ENCODE results near the gene CHD5.

Gene CHD5

DNA sequence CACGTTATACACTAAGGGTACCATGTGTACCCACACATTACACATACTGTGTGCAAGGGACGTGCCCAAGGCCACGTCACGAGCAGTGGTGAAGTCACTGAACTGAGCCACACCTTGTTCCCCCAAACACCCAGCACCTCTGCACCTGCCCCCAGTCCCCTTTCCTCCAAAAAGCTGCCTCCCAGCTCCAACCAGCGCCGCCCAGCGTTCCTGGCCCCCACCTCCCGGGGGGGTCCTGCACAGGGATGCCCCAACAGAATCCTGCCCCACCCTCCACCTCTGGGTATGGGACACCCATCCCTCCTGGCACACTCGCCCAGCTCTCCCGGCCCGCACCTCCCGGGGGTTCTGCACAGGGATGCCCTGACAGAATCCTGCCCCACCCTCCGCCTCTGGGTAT, 54.1 kb downstream of the CHD5 start:
- Histone ChIP-seq H3K27me3 (replicated peaks; ENCODE audit: control insufficient read depth, insufficient read depth, low read length) (no peaks in the 10 kb centered on the region; the same call in 1 of the 2 replicates), H3K4me3 (replicated peaks; ENCODE audit: low read depth, low read length) (no peak overlapping the region), H3K36me3 (ENCODE audit: control insufficient read depth, insufficient read depth, low read length) (no peaks in the 10 kb centered on the region)
- no peak for DNase-seq (ENCODE audit: extremely low read depth, insufficient read length)
- TF ChIP-seq, protein P1, sequence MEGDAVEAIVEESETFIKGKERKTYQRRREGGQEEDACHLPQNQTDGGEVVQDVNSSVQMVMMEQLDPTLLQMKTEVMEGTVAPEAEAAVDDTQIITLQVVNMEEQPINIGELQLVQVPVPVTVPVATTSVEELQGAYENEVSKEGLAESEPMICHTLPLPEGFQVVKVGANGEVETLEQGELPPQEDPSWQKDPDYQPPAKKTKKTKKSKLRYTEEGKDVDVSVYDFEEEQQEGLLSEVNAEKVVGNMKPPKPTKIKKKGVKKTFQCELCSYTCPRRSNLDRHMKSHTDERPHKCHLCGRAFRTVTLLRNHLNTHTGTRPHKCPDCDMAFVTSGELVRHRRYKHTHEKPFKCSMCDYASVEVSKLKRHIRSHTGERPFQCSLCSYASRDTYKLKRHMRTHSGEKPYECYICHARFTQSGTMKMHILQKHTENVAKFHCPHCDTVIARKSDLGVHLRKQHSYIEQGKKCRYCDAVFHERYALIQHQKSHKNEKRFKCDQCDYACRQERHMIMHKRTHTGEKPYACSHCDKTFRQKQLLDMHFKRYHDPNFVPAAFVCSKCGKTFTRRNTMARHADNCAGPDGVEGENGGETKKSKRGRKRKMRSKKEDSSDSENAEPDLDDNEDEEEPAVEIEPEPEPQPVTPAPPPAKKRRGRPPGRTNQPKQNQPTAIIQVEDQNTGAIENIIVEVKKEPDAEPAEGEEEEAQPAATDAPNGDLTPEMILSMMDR (IDR thresholded peaks at IDR 0.05; ENCODE audit: insufficient read depth, low read length, poor library complexity, severe bottlenecking): no peak

DNA sequence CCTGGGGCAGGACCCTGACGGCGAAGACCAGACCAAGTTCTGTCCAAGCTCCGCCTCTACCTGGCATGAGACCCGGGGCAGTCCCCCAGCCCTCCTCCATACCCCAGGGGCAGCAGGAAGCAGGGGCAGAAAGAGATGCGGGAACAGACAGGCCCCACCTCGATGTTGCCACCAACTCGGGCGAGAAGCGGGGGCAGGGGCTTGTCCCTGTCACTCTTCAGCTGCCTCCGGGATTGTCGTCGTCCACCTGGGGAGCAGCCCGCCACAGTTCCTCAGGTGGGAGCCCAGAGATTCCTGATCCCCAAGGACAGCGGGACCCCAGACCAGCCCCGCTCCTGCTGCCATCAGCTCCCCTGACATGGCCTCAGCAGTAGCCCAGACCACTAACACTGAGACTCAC, 54.8 kb downstream of the CHD5 start:
- Histone ChIP-seq H3K27me3 (replicated peaks; ENCODE audit: control insufficient read depth, insufficient read depth, low read length) (no peaks in the 10 kb centered on the region; the same call in 1 of the 2 replicates), H3K36me3 (ENCODE audit: control insufficient read depth, insufficient read depth, low read length) (no peaks in the 10 kb centered on the region), H3K4me3 (replicated peaks; ENCODE audit: low read depth, low read length) (no peak overlapping the region)
- DNase-seq (ENCODE audit: extremely low read depth, insufficient read length): no peak
- TF ChIP-seq, protein P1 (IDR thresholded peaks at IDR 0.05; ENCODE audit: insufficient read depth, low read length, poor library complexity, severe bottlenecking): no peak

GRCh38 chr1:6124746-6125365, 55.3 kb downstream of the CHD5 start:
- TF ChIP-seq, protein P1 (IDR thresholded peaks at IDR 0.05; ENCODE audit: insufficient read depth, low read length, poor library complexity, severe bottlenecking): no peak
- Histone ChIP-seq H3K36me3 (ENCODE audit: control insufficient read depth, insufficient read depth, low read length) (no peaks in the 10 kb centered on the region), H3K27me3 (replicated peaks; ENCODE audit: control insufficient read depth, insufficient read depth, low read length) (no peaks in the 10 kb centered on the region; the same call in 1 of the 2 replicates), H3K4me3 (replicated peaks; ENCODE audit: low read depth, low read length) (no peak overlapping the region)
- DNase-seq (ENCODE audit: extremely low read depth, insufficient read length): no peak

DNA sequence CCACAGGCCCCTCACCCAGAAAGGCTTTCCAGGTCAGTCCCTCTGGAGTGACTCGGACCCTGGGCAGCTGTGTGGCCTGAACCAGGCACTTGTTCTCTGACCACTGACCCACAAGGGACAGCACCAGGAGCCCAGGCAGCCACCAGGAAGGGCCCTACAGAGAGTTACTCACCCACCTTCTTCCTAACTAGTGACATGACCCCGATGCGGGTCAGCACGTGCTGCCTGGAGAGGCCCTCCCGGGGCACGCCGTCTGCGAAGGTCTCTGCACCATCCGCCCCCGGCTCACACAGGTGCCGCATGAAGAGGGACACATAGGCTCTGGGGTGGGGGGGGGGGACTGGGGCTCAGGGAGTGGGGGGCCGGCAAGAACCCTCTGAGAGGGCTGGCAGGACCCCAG, 55.8 kb downstream of the CHD5 start:
- Histone ChIP-seq H3K4me3 (replicated peaks; ENCODE audit: low read depth, low read length) (no peak overlapping the region), H3K36me3 (ENCODE audit: control insufficient read depth, insufficient read depth, low read length) (no peaks in the 10 kb centered on the region), H3K27me3 (replicated peaks; ENCODE audit: control insufficient read depth, insufficient read depth, low read length) (no peaks in the 10 kb centered on the region; the same call in 1 of the 2 replicates)
- DNase-seq (ENCODE audit: extremely low read depth, insufficient read length): no peak
- TF ChIP-seq, protein P1 (IDR thresholded peaks at IDR 0.05; ENCODE audit: insufficient read depth, low read length, poor library complexity, severe bottlenecking): no peak

DNA sequence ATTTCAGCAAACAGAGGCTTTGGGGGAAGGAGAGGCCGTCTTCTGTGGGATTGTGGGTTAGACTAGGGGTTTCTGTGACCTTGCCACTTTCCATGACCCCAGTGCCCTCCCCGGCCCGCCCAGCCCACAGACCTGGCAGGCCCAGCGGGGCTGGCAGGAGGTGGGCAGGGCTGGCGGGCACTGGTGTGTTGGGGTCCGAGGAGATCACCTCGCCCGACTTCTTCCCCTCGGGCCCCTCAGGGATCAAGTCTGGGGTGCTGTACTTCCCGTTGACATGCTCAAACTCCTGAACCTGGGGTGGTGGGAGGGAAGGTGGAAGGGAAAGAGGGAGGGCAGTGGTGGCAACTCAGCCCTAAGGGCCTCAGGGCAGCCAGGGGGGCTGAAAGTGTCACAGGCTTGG, 56.3 kb downstream of the CHD5 start:
- no peaks in the 10 kb centered on the region; the same call in 1 of the 2 replicates for H3K27me3 ChIP-seq (replicated peaks; ENCODE audit: control insufficient read depth, insufficient read depth, low read length)
- H3K36me3 ChIP-seq (ENCODE audit: control insufficient read depth, insufficient read depth, low read length): no peaks in the 10 kb centered on the region
- H3K4me3 ChIP-seq (replicated peaks; ENCODE audit: low read depth, low read length): no peak overlapping the region
- DNase-seq (ENCODE audit: extremely low read depth, insufficient read length): no peak
- TF ChIP-seq, protein P1 (IDR thresholded peaks at IDR 0.05; ENCODE audit: insufficient read depth, low read length, poor library complexity, severe bottlenecking): no peak

- Histone ChIP-seq H3K36me3 (ENCODE audit: control insufficient read depth, insufficient read depth, low read length) (no peaks in the 10 kb centered on the region), H3K27me3 (replicated peaks; ENCODE audit: control insufficient read depth, insufficient read depth, low read length) (no peaks in the 10 kb centered on the region; the same call in 1 of the 2 replicates), H3K4me3 (replicated peaks; ENCODE audit: low read depth, low read length) (no peak overlapping the region)
- DNase-seq (ENCODE audit: extremely low read depth, insufficient read length): no peak
- TF ChIP-seq, protein P1 (IDR thresholded peaks at IDR 0.05; ENCODE audit: insufficient read depth, low read length, poor library complexity, severe bottlenecking): no peak
Observed at GRCh38 chr1:6123083-6123482, 57.0 kb downstream of the CHD5 start.
